Testis (tissue), 2 donors: ENCODE results near the gene PSMD14.

Source experiments
- CTCF ChIP-seq, 3 experiments: fragments of 450-650 bp in 2 of 3; fragments of 200-600 bp in 1 of 3; sonication (generic) in 1 of 3; IDR thresholded peaks; one replicate each; pipeline ENCODE4 v1.5.1; 2016 to 2019; ENCODE audit warnings: antibody characterized with exemption in 3 of 3, mild to moderate bottlenecking in 2 of 3, moderate library complexity in 1 of 3
- POLR2A ChIP-seq: fragments of 450-650 bp; IDR thresholded peaks from one replicate; pipeline ENCODE4 v1.6.1; 2017; ENCODE audit warnings: antibody characterized with exemption, mild to moderate bottlenecking, moderate library complexity

GRCh38 chr2:161424891-161425727 is 116.9 kb downstream of the PSMD14 start:
- TF ChIP-seq CTCF (IDR thresholded peaks at IDR 0.05) (no peak), POLR2A (no peak)
